OCI-LY1 (cell line): ENCODE measurements around the gene SERP2.

Experiments used
- H2AFZ ChIP-seq: fragments of 200-600 bp; sonication (generic), shearing (Covaris generic); 2 replicates; pipeline ENCODE4 v1.6.0; 2014; ENCODE audit warnings: antibody characterized with exemption, mild to moderate bottlenecking, low read length
- H3F3A ChIP-seq: fragments of 200-600 bp; sonication (generic), shearing (Covaris generic); 2 replicates; pipeline ENCODE4 v1.6.0; 2014; ENCODE audit warnings: mild to moderate bottlenecking, antibody characterized with exemption, low read length, moderate library complexity; ENCODE audit not compliant: insufficient read depth
- H3K27ac ChIP-seq: fragments of 200-600 bp; sonication (generic); 2 replicates; pipeline ENCODE4 v1.5.1; 2014; ENCODE audit warnings: low read length, mixed run types, mild to moderate bottlenecking, low read depth; ENCODE audit not compliant: poor library complexity, severe bottlenecking
- H3K27me3 ChIP-seq: fragments of 200-600 bp; sonication (generic); 2 replicates; pipeline ENCODE4 v1.6.0; 2014; ENCODE audit warnings: antibody characterized with exemption, mild to moderate bottlenecking, low read length, moderate library complexity; ENCODE audit not compliant: insufficient read depth
- H3K36me3 ChIP-seq: fragments of 200-600 bp; sonication (generic); 2 replicates; pipeline ENCODE4 v1.6.1; 2014; ENCODE audit warnings: mild to moderate bottlenecking, antibody characterized with exemption, low read length, moderate library complexity, mixed read lengths; ENCODE audit not compliant: insufficient read depth
- H3K4me1 ChIP-seq: fragments of 200-600 bp; sonication (generic); 2 replicates; pipeline ENCODE4 v1.5.1; 2014; ENCODE audit warnings: mild to moderate bottlenecking, low read length, moderate library complexity; ENCODE audit not compliant: insufficient read depth, severe bottlenecking
- H3K4me2 ChIP-seq: fragments of 200-600 bp; sonication (generic), shearing (Covaris generic); 2 replicates; pipeline ENCODE4 v1.6.1; 2014; ENCODE audit warnings: low read length
- H3K4me3 ChIP-seq: fragments of 200-600 bp; sonication (generic); 2 replicates; pipeline ENCODE4 v1.5.1; 2014; ENCODE audit warnings: low read length, low read depth, mild to moderate bottlenecking, mixed read lengths; ENCODE audit not compliant: poor library complexity, severe bottlenecking
- H3K79me2 ChIP-seq: fragments of 200-600 bp; shearing (Covaris generic); 2 replicates; pipeline ENCODE4 v1.6.1; 2016; ENCODE audit warnings: mixed run types, low read length, mixed read lengths; ENCODE audit not compliant: insufficient read depth
- H3K9ac ChIP-seq: fragments of 200-600 bp; sonication (generic), shearing (Covaris generic); 2 replicates; pipeline ENCODE4 v1.6.1; 2014; ENCODE audit warnings: mild to moderate bottlenecking, low read length, mixed read lengths
- H3K9me2 ChIP-seq: fragments of 200-600 bp; sonication (generic), shearing (Covaris generic); 2 replicates; pipeline ENCODE4 v1.6.1; 2014; ENCODE audit warnings: low read depth, mild to moderate bottlenecking, low read length, mixed read lengths
- H3K9me3 ChIP-seq: fragments of 200-600 bp; shearing (Covaris generic); 2 replicates; pipeline ENCODE4 v1.6.1; 2014; ENCODE audit warnings: low read length, mixed read lengths
- H4K20me1 ChIP-seq: fragments of 200-600 bp; sonication (generic), shearing (Covaris generic); 2 replicates; pipeline ENCODE4 v1.6.0; 2016; ENCODE audit warnings: mild to moderate bottlenecking, low read length; ENCODE audit not compliant: insufficient read depth
- EZH2 ChIP-seq: fragments of 200-600 bp; sonication (generic), shearing (Covaris generic); IDR thresholded peaks from 2 replicates; pipeline ENCODE4 v1.8.0; 2017; ENCODE audit warnings: borderline replicate concordance, mixed run types, mild to moderate bottlenecking, antibody characterized with exemption, low read length, moderate library complexity, mixed read lengths
- TF ChIP-seq, protein P1 (sequence below): fragments of 200-600 bp; sonication (generic), shearing (Covaris generic); IDR thresholded peaks from 2 replicates; pipeline ENCODE4 v1.5.1; 2017; ENCODE audit warnings: mild to moderate bottlenecking, antibody characterized with exemption, low read length, moderate library complexity, mixed read lengths

SERP2 gene

GRCh38 chr13:44395976-44396694 lies 22.5 kb downstream of the SERP2 start:
- H3K9ac ChIP-seq, result no peak overlapping the region
- TF ChIP-seq, protein P1, sequence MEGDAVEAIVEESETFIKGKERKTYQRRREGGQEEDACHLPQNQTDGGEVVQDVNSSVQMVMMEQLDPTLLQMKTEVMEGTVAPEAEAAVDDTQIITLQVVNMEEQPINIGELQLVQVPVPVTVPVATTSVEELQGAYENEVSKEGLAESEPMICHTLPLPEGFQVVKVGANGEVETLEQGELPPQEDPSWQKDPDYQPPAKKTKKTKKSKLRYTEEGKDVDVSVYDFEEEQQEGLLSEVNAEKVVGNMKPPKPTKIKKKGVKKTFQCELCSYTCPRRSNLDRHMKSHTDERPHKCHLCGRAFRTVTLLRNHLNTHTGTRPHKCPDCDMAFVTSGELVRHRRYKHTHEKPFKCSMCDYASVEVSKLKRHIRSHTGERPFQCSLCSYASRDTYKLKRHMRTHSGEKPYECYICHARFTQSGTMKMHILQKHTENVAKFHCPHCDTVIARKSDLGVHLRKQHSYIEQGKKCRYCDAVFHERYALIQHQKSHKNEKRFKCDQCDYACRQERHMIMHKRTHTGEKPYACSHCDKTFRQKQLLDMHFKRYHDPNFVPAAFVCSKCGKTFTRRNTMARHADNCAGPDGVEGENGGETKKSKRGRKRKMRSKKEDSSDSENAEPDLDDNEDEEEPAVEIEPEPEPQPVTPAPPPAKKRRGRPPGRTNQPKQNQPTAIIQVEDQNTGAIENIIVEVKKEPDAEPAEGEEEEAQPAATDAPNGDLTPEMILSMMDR, result no peak
- TF ChIP-seq EZH2, result no peak
- no peaks in the 10 kb centered on the region for H3K9me2 ChIP-seq
- no peaks in the 10 kb centered on the region for H3K4me1 ChIP-seq
- peaks cover 5% of the 10 kb centered on the region; the same call in 1 of the 2 replicates for H3K27me3 ChIP-seq
- no peaks in the 10 kb centered on the region for H4K20me1 ChIP-seq
- no peak overlapping the region for H3K27ac ChIP-seq
- H3K36me3 ChIP-seq, result no peaks in the 10 kb centered on the region
- H3K9me3 ChIP-seq, result no peaks in the 10 kb centered on the region
- H3K79me2 ChIP-seq, result no peaks in the 10 kb centered on the region
- H3K4me2 ChIP-seq, result no peak overlapping the region
- no peak overlapping the region for H2AFZ ChIP-seq
- H3F3A ChIP-seq, result no peaks in the 10 kb centered on the region
- no peak overlapping the region for H3K4me3 ChIP-seq

DNA sequence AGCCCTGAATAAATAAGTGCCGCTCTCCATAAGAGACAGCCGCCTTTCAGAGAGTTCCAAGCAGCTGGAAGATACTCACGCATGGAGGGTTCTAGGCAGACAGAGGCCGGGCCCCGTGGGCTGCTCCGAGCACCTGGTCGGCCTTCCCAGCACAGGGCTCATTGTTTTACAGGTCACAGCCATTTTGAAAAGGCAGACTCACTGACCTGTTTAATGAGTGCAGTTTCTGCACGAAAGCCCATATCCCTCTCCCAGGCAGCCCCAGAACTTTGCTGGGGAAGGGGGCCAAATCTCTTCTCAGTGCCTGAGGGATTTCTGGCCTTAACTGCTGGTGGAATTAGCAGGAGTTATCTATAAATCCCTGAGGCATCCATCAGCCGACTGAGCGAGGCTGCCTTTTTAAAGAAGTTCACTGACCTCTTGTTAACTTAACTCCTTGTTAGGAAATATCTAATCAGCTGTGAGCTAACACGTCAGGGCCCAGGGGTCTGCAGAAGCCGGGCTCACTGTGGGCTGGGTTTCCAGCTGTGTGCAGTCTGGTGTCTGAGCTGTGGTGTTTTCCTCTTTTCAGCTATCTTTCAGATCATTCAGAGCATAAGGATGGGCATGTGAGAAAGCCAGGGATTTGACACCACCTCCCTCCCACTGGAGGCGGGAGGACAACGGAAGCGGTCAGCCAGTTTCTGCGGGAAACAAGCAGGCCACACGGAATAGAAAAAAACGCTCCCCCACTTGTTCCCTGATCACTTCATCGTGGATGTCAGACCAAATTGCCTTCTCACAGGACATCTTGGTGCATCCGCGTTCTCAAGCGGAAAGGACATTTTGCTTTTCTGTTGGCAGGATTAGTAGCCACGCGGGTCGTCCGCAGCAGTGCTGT lies 23.3 kb downstream of the SERP2 start:
- Histone ChIP-seq H3F3A (no peaks in the 10 kb centered on the region), H2AFZ (no peak overlapping the region), H3K79me2 (no peaks in the 10 kb centered on the region), H3K9ac (no peak overlapping the region), H3K4me1 (no peaks in the 10 kb centered on the region), H3K27me3 (peaks cover 5% of the 10 kb centered on the region; the same call in 1 of the 2 replicates), H3K9me2 (no peaks in the 10 kb centered on the region), H3K4me3 (no peak overlapping the region), H3K36me3 (no peaks in the 10 kb centered on the region), H3K27ac (no peak overlapping the region), H3K4me2 (no peak overlapping the region), H3K9me3 (no peaks in the 10 kb centered on the region), H4K20me1 (no peaks in the 10 kb centered on the region)
- TF ChIP-seq, protein P1, result no peak
- TF ChIP-seq EZH2, result no peak

DNA sequence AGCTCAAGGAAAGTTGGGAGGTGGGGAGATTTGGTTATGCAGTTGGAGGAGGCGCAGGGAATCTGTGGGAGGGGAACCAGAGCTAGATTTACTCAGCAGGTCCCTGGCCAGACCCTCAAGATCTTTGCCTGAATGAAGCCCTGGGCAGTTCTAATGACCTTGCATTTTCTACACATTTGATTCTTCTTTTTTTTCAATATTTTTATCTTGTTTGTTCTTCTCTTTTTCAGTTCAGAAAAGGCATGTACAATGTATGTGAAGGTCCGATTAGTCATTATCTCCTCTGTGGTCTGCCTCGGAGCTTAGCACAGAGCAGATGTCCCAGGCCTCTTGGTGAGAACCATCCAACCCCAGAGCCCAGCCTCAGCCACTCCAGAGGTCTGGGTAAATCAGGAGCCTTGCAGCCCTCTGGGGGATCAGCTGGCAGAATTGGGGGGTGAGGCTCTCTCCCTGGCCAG lies 24.2 kb downstream of the SERP2 start:
- no peaks in the 10 kb centered on the region for H3F3A ChIP-seq
- H3K27me3 ChIP-seq, result peaks cover 5% of the 10 kb centered on the region; the same call in 1 of the 2 replicates
- no peaks in the 10 kb centered on the region for H3K9me2 ChIP-seq
- H3K4me2 ChIP-seq, result no peak overlapping the region
- H3K4me1 ChIP-seq, result no peaks in the 10 kb centered on the region
- H3K79me2 ChIP-seq, result no peaks in the 10 kb centered on the region
- H2AFZ ChIP-seq, result no peak overlapping the region
- H3K4me3 ChIP-seq, result no peak overlapping the region
- no peaks in the 10 kb centered on the region for H3K36me3 ChIP-seq
- no peaks in the 10 kb centered on the region for H3K9me3 ChIP-seq
- H4K20me1 ChIP-seq, result no peaks in the 10 kb centered on the region
- TF ChIP-seq, protein P1, result no peak
- TF ChIP-seq EZH2, result no peak
- no peak overlapping the region for H3K9ac ChIP-seq
- no peak overlapping the region for H3K27ac ChIP-seq
